Measurements from ENCODE around the gene TM6SF1.
A peak's percentile ranks its signal among the peaks of the same experiment; 100 is the strongest.

TM6SF1 gene

DNA sequence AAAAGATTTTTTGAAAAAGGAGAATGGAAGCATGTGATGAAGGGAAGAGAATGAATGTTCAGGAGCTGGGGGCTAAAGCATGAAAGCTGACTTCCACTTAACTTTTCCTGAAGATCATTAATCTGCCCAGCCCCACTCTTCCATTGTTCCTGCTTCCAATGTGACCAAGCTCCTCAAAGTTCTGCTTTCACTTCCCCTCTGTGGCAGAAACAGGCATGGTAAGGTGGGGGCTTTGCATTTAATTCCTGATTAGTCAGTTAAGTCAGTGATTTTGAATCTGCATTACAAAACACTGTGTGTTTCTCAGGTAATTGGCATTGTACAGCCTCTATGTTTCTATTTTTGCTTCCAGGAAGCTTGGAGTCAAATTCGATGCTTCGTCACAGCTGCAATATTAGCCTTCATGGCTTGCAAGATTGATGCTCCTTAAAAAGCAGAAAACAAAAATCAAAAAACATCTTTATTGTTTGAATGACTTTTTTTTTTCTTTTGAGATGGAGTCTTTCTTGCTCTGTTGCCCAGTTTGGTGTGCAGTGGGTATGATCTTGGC is 7.3 kb upstream of the TM6SF1 start:
- DNase-seq (ENCODE audit: low read depth, low spot score), result no peak
- no peak overlapping the region for H3K4me3 ChIP-seq (ENCODE audit: low read depth, low read length)
- no peak for TF ChIP-seq CTCF (IDR thresholded peaks at IDR 0.05; ENCODE audit: low read depth, low read length)
- in situ Hi-C loops (cut with HindIII; ENCODE audit: low sequenced_read_pairs), result no loop called here

DNA sequence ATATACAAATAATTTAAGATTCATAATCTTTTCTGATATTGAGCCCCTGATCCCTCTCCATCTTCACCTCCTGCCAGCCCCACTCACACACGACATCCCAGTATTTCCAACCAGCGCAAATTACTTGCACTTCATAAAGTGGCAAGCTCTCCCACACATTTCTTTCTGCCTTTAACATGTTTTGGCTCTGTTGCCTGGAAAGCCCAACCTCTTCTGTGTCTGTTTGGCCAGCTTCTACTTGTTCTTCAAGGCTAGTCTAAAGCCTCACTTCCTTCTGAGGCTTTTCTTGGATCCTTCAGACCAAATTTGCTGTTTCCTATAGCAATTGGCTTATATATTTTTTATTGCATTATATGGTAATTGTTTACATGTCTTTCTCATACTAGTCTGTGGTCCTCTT is 5.1 kb upstream of the TM6SF1 start:
- H3K4me3 ChIP-seq (ENCODE audit: low read depth, low read length), result no peak overlapping the region
- no peak for TF ChIP-seq CTCF (IDR thresholded peaks at IDR 0.05; ENCODE audit: low read depth, low read length)
- no peak for DNase-seq (ENCODE audit: low read depth, low spot score)
- in situ Hi-C loops (cut with HindIII; ENCODE audit: low sequenced_read_pairs), result no loop called here

- TF ChIP-seq CTCF (IDR thresholded peaks at IDR 0.05; ENCODE audit: low read depth, low read length), result no peak
- no peak overlapping the region for H3K4me3 ChIP-seq (ENCODE audit: low read depth, low read length)
- in situ Hi-C loops (cut with HindIII; ENCODE audit: low sequenced_read_pairs), result no loop called here
- DNase-seq (ENCODE audit: low read depth, low spot score), result no peak
Observed at GRCh38 chr15:83104141-83104540, 3.3 kb upstream of the TM6SF1 start.

GRCh38 chr15:83105440-83105839 is 2.0 kb upstream of the TM6SF1 start:
- in situ Hi-C loops (cut with HindIII; ENCODE audit: low sequenced_read_pairs), result no loop called here
- no peak for DNase-seq (ENCODE audit: low read depth, low spot score)
- TF ChIP-seq CTCF (IDR thresholded peaks at IDR 0.05; ENCODE audit: low read depth, low read length), result no peak
- H3K4me3 ChIP-seq (ENCODE audit: low read depth, low read length), result no peak overlapping the region

- peak overlapping the region; percentile 41 for H3K4me3 ChIP-seq (ENCODE audit: low read depth, low read length)
- in situ Hi-C loops (cut with HindIII; ENCODE audit: low sequenced_read_pairs), result no loop called here
- TF ChIP-seq CTCF (IDR thresholded peaks at IDR 0.05; ENCODE audit: low read depth, low read length), result no peak
- DNase-seq (ENCODE audit: low read depth, low spot score), result no peak
Observed at GRCh38 chr15:83107841-83108181, 366 bp downstream of the TM6SF1 start.

DNA sequence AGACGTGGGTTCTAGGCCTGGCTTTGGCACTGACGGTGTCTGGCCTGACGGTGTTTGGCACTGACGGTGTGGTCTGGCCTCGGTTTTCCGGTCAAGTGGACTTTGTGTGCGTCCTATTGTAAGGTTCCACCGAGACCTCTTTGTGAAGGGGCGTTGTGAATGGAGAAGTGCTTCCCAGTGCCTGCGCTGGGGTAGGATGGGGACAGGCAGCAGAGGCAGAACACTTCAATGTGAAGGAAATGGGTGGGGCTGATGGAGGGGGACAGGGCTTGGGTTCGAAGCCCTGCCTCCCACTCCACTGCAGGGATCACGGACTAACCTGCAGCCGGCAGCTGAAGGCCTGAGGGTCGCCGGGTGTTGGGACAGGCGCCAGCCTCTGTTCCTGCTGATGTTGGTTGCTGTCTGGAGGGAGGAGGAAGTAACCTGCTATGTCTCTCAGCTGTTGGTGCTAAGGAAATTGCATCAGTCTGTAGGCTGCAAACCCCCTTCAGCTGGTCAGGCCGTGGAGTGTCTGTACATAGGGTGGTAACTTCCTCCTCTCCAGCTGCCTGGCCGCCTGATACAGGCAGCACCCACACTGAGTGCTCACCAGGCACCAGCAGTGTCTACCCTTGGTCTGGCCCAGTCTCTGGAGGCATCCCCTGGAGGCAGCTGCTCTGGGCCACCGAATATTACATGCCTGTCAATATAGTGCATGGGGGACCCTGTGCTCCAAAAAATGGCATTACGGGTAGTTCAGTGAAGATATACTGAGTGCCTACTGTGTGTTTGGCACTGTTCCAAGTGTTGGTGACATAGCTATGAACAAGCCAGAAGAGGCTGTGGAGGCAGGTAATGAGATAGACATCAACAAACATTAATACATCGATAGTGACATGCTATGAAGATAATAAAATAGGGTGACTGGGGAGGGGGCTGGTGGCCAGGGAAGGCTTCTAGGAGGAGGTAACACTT is 1.1 kb downstream of the TM6SF1 start:
- peak overlapping the region; percentile 41 for H3K4me3 ChIP-seq (ENCODE audit: low read depth, low read length)
- no peak for TF ChIP-seq CTCF (IDR thresholded peaks at IDR 0.05; ENCODE audit: low read depth, low read length)
- DNase-seq (ENCODE audit: low read depth, low spot score), result peak; percentile 48
- in situ Hi-C loops (cut with HindIII; ENCODE audit: low sequenced_read_pairs), result no loop called here

Data from astrocyte of the spinal cord (primary cell).